H1 (cell line): Measurements from ENCODE around the gene INTS7. TPM values are rescaled to one million over a fixed set of nuclear protein-coding genes. Genes with fewer than 3 reads are reported as not detected.

Experiments used
- ASH2L ChIP-seq: fragments of 200-600, 300-600 bp; sonication (generic); IDR thresholded peaks from one replicate; pipeline ENCODE4 v1.7.1; 2017; ENCODE audit warnings: low read length
- CEBPB ChIP-seq: IDR thresholded peaks from 2 replicates; pipeline ENCODE4 v1.6.1; 2012; ENCODE audit warnings: low read depth, low read length
- CREB1 ChIP-seq: IDR thresholded peaks from 2 replicates; pipeline ENCODE4 v1.6.1; 2012; ENCODE audit warnings: inconsistent platforms
- HDAC2 ChIP-seq, 2 experiments: fragments of 300-600 bp in 1 of 2; sonication (generic) in 1 of 2; IDR thresholded peaks; 2 replicates each; pipeline ENCODE4 v1.6.1; 2011 to 2012; ENCODE audit warnings: low read depth in 2 of 2, low read length in 2 of 2, mild to moderate bottlenecking in 2 of 2, moderate library complexity in 2 of 2, borderline replicate concordance in 1 of 2, inconsistent platforms in 1 of 2
- JUN ChIP-seq: IDR thresholded peaks from 2 replicates; pipeline ENCODE4 v1.6.1; 2011; ENCODE audit warnings: low read depth, mild to moderate bottlenecking, improper control_type of control experiment, low read length
- POLR2A ChIP-seq, 2 experiments: IDR thresholded peaks; 1 replicate in 1 of 2; 2 replicates in 1 of 2; pipeline ENCODE4 v1.6.1; 2011; ENCODE audit warnings: low read depth in 2 of 2, low read length in 2 of 2, mild to moderate bottlenecking in 2 of 2; ENCODE audit errors: control extremely low read depth in 1 of 2
- POLR2AphosphoS5 ChIP-seq: IDR thresholded peaks from 2 replicates; pipeline ENCODE4 v1.6.1; 2011; ENCODE audit warnings: low read depth, low read length
- RNF2 ChIP-seq: fragments of 200-900, 300-1000 bp; sonication (generic); IDR thresholded peaks from 2 replicates; pipeline ENCODE4 v1.7.1; 2016; ENCODE audit warnings: borderline replicate concordance, low read depth, mild to moderate bottlenecking, antibody characterized with exemption, low read length; ENCODE audit not compliant: poor library complexity, severe bottlenecking; ENCODE audit errors: missing control alignments
- SIRT6 ChIP-seq: IDR thresholded peaks from one replicate; pipeline ENCODE4 v1.7.1; 2012; ENCODE audit warnings: low read length, inconsistent platforms
- ZNF274 ChIP-seq: IDR thresholded peaks from 2 replicates; pipeline ENCODE4 v1.7.0; 2012; ENCODE audit warnings: low read length, borderline replicate concordance; ENCODE audit errors: extremely low read depth
- polyA plus RNA-seq, 7 experiments: library from polyadenylated mRNA; depleted of rRNA in 3 of 7; stranded (reverse) in 5 of 7; unstranded in 2 of 7; fragments of >200 nt in 5 of 7; fragments of 200-250 nt in 2 of 7; gene quantifications; 1 replicate in 5 of 7; 2 replicates in 1 of 7; 4 replicates in 1 of 7; pipeline versions ENCODE4 v1.2.1 to v1.2.3, GENCODE V29; 2011 to 2013; ENCODE audit warnings: missing spikeins in 2 of 7, mixed read lengths in 2 of 7
- total RNA-seq: library from RNA; stranded (reverse); fragmentation: NEBNext Ultra II Directional; extraction: Animal tissue kit (Norgen Biotek cat#: 25700); gene quantifications from 2 replicates; pipeline ENCODE4 v1.2.1, GENCODE V29; 2021
- TF ChIP-seq, protein P1 (sequence below): fragments of 300-600 bp; sonication (generic); IDR thresholded peaks from 2 replicates; pipeline ENCODE4 v1.7.1; 2012; ENCODE audit warnings: low read length, moderate library complexity, mild to moderate bottlenecking, inconsistent platforms; ENCODE audit not compliant: insufficient replicate concordance

The INTS7 gene
- total and polyA plus RNA-seq, 2 of the 8 experiments (the other 6 are each of a cell fraction or from before 2014, with no cell fraction given), result 15.2 to 22.4 TPM

DNA sequence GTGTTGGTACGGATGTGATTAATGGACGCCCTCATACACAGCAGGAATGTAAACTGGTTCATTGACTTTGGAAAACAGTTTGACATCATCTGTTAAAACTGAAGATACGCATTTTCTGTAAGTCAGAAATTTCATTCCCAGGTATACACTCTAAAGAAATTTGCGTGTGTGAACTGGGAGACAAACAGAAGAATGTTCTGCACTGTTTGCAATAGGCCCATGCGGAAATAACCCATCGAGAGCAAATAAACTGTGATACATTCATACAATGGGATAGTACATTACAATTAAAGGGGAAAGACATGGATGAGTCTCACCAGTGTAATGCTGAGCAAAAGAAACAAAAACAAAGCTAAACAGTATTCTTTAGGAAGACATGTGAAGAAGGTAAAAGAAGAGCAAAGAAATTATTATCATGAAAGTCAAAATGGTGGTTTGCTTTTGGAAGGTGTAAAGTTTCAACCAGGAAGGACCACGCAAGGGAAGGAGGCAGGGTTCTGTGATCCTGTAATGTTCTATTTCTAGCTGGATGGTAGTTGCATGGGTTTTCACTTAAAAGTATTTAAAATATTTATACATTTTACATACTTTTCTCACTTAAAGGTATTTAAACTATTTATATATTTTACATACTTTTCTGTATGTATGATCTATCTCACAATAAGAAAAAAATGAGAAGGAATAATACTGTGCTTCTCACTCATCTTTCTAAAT is 30.3 kb downstream of the INTS7 start (continued):
- TF ChIP-seq, protein P1, sequence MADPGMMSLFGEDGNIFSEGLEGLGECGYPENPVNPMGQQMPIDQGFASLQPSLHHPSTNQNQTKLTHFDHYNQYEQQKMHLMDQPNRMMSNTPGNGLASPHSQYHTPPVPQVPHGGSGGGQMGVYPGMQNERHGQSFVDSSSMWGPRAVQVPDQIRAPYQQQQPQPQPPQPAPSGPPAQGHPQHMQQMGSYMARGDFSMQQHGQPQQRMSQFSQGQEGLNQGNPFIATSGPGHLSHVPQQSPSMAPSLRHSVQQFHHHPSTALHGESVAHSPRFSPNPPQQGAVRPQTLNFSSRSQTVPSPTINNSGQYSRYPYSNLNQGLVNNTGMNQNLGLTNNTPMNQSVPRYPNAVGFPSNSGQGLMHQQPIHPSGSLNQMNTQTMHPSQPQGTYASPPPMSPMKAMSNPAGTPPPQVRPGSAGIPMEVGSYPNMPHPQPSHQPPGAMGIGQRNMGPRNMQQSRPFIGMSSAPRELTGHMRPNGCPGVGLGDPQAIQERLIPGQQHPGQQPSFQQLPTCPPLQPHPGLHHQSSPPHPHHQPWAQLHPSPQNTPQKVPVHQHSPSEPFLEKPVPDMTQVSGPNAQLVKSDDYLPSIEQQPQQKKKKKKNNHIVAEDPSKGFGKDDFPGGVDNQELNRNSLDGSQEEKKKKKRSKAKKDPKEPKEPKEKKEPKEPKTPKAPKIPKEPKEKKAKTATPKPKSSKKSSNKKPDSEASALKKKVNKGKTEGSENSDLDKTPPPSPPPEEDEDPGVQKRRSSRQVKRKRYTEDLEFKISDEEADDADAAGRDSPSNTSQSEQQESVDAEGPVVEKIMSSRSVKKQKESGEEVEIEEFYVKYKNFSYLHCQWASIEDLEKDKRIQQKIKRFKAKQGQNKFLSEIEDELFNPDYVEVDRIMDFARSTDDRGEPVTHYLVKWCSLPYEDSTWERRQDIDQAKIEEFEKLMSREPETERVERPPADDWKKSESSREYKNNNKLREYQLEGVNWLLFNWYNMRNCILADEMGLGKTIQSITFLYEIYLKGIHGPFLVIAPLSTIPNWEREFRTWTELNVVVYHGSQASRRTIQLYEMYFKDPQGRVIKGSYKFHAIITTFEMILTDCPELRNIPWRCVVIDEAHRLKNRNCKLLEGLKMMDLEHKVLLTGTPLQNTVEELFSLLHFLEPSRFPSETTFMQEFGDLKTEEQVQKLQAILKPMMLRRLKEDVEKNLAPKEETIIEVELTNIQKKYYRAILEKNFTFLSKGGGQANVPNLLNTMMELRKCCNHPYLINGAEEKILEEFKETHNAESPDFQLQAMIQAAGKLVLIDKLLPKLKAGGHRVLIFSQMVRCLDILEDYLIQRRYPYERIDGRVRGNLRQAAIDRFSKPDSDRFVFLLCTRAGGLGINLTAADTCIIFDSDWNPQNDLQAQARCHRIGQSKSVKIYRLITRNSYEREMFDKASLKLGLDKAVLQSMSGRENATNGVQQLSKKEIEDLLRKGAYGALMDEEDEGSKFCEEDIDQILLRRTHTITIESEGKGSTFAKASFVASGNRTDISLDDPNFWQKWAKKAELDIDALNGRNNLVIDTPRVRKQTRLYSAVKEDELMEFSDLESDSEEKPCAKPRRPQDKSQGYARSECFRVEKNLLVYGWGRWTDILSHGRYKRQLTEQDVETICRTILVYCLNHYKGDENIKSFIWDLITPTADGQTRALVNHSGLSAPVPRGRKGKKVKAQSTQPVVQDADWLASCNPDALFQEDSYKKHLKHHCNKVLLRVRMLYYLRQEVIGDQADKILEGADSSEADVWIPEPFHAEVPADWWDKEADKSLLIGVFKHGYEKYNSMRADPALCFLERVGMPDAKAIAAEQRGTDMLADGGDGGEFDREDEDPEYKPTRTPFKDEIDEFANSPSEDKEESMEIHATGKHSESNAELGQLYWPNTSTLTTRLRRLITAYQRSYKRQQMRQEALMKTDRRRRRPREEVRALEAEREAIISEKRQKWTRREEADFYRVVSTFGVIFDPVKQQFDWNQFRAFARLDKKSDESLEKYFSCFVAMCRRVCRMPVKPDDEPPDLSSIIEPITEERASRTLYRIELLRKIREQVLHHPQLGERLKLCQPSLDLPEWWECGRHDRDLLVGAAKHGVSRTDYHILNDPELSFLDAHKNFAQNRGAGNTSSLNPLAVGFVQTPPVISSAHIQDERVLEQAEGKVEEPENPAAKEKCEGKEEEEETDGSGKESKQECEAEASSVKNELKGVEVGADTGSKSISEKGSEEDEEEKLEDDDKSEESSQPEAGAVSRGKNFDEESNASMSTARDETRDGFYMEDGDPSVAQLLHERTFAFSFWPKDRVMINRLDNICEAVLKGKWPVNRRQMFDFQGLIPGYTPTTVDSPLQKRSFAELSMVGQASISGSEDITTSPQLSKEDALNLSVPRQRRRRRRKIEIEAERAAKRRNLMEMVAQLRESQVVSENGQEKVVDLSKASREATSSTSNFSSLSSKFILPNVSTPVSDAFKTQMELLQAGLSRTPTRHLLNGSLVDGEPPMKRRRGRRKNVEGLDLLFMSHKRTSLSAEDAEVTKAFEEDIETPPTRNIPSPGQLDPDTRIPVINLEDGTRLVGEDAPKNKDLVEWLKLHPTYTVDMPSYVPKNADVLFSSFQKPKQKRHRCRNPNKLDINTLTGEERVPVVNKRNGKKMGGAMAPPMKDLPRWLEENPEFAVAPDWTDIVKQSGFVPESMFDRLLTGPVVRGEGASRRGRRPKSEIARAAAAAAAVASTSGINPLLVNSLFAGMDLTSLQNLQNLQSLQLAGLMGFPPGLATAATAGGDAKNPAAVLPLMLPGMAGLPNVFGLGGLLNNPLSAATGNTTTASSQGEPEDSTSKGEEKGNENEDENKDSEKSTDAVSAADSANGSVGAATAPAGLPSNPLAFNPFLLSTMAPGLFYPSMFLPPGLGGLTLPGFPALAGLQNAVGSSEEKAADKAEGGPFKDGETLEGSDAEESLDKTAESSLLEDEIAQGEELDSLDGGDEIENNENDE, result no peak
- no peak for TF ChIP-seq CREB1
- no peak for TF ChIP-seq JUN
- no peak for TF ChIP-seq RNF2
- TF ChIP-seq SIRT6, result no peak
- TF ChIP-seq ZNF274, result no peak
- no peak for TF ChIP-seq POLR2A (IDR thresholded peaks at IDR 0.05; ENCODE audit: control extremely low read depth in 1 of 2, low read depth in 2 of 2, low read length in 2 of 2)
- TF ChIP-seq HDAC2 (IDR thresholded peaks at IDR 0.05; ENCODE audit: borderline replicate concordance in 1 of 2, low read depth in 2 of 2, low read length in 2 of 2), result no peak
- no peak for TF ChIP-seq ASH2L
- no peak for TF ChIP-seq CEBPB
- TF ChIP-seq POLR2AphosphoS5, result no peak
